Kidney capillary endothelial cell (primary cell): ENCODE data around the gene KL.

Experiments used
- DNase-seq: peaks from one replicate; pipeline ENCODE4 v3.0.0-alpha.2; 2018; ENCODE audit warnings: low spot score

The KL gene

GRCh38 chr13:33037673-33038072, 21.4 kb downstream of the KL start:
- DNase-seq = no peak

- no peak for DNase-seq
Measured at GRCh38 chr13:33040090-33040489, 23.9 kb downstream of the KL start.

- DNase-seq = no peak
Measured at GRCh38 chr13:33045851-33046592, 29.8 kb downstream of the KL start.

GRCh38 chr13:33050161-33050560, 33.9 kb downstream of the KL start:
- DNase-seq = no peak

- no peak for DNase-seq
Measured at GRCh38 chr13:33051632-33052031, 35.4 kb downstream of the KL start.

GRCh38 chr13:33052506-33053280, 36.5 kb downstream of the KL start:
- DNase-seq = no peak

- no peak for DNase-seq
Measured at GRCh38 chr13:33053397-33054066, 37.3 kb downstream of the KL start.

GRCh38 chr13:33057019-33057780, 41.0 kb downstream of the KL start:
- peak; percentile 16 for DNase-seq

GRCh38 chr13:33058776-33059327, 42.6 kb downstream of the KL start:
- DNase-seq = no peak

- no peak for DNase-seq
Measured at GRCh38 chr13:33060815-33061214, 44.6 kb downstream of the KL start.

GRCh38 chr13:33066329-33066728, 50.1 kb downstream of the KL start:
- DNase-seq = no peak

GRCh38 chr13:33069365-33069764, 53.1 kb downstream of the KL start:
- no peak for DNase-seq

GRCh38 chr13:33070713-33071112, 54.5 kb downstream of the KL start:
- DNase-seq = no peak

- DNase-seq = no peak
Measured at GRCh38 chr13:33072282-33072681, 56.1 kb downstream of the KL start.

GRCh38 chr13:33072759-33073158, 56.5 kb downstream of the KL start:
- DNase-seq = no peak

GRCh38 chr13:33073338-33073737, 57.1 kb downstream of the KL start:
- DNase-seq = no peak

GRCh38 chr13:33076001-33076992, 60.1 kb downstream of the KL start:
- no peak for DNase-seq

GRCh38 chr13:33078263-33078662, 62.0 kb downstream of the KL start:
- DNase-seq = no peak

- no peak for DNase-seq
Measured at GRCh38 chr13:33079960-33080359, 63.7 kb downstream of the KL start.

GRCh38 chr13:33080972-33081590, 64.9 kb downstream of the KL start:
- no peak for DNase-seq
